Left lobe of liver (tissue), 2 donors: Measurements from ENCODE around the gene TBX10. TPM values are rescaled to one million over a fixed set of nuclear protein-coding genes. Genes with fewer than 3 reads are reported as not detected.
A peak's percentile ranks its signal among the peaks of the same experiment; 100 is the strongest.
"Not testable (repeated sequence)": the region's sequence is repeated elsewhere in the genome, so short reads cannot be mapped to it uniquely, and the experiment has no call there.

ENCODE experiments used
- ATAC-seq: fragments of 200-7000 bp; cut with Tn5 transposase; one replicate; pipeline ENCODE4 v1.9.1; 2020; ENCODE audit warnings: mild to moderate bottlenecking, moderate library complexity
- DNase-seq: peaks from one replicate; pipeline ENCODE4 v3.0.0-alpha.2; 2020; ENCODE audit warnings: low spot score
- total RNA-seq: library from RNA; stranded (reverse); gene quantifications from one replicate; pipeline ENCODE4 v1.2.1, GENCODE V29; 2021
- donor health status: DM: no; HTN: no; CAD: no; lungs with moderate emphysema.
- donor health status: DM: no; HTN: yes; CAD: no.

Gene TBX10
- total RNA-seq, 1 donor from 2014 or later = 0.15 TPM

- ATAC-seq = no peak
- DNase-seq = no peak
These were observed 25.4 kb upstream of the TBX10 start for GRCh38 chr11:67664696-67665540.

GRCh38 chr11:67664213-67664585 lies 24.6 kb upstream of the TBX10 start:
- ATAC-seq (no peak), DNase-seq (no peak)

- no peak for ATAC-seq
- DNase-seq = no peak
These were observed 24.1 kb upstream of the TBX10 start for GRCh38 chr11:67663532-67664212.

- ATAC-seq = peak; percentile 11
- DNase-seq = no peak
These were observed 23.4 kb upstream of the TBX10 start for GRCh38 chr11:67662835-67663531.

- no peak for ATAC-seq
- no peak for DNase-seq
These were observed 22.7 kb upstream of the TBX10 start for GRCh38 chr11:67662142-67662834.

- DNase-seq, ATAC-seq: not testable (repeated sequence)
These were observed 21.2 kb upstream of the TBX10 start for GRCh38 chr11:67660752-67661151.

- not testable (repeated sequence) for DNase-seq, ATAC-seq
These were observed 20.1 kb upstream of the TBX10 start for GRCh38 chr11:67659651-67660165.

- DNase-seq (no peak), ATAC-seq (no peak)
These were observed 17.7 kb upstream of the TBX10 start for GRCh38 chr11:67657300-67657699.

- no peak for DNase-seq
- ATAC-seq = no peak
These were observed 16.8 kb upstream of the TBX10 start for GRCh38 chr11:67656278-67656922.

GRCh38 chr11:67654225-67654624 lies 14.7 kb upstream of the TBX10 start:
- ATAC-seq (no peak), DNase-seq (no peak)

- ATAC-seq (no peak), DNase-seq (no peak)
These were observed 13.6 kb upstream of the TBX10 start for GRCh38 chr11:67652965-67653845.

GRCh38 chr11:67651976-67652781 lies 12.6 kb upstream of the TBX10 start:
- DNase-seq (no peak), ATAC-seq (no peak)

- DNase-seq (no peak), ATAC-seq (peak; percentile 45)
These were observed 10.3 kb upstream of the TBX10 start for GRCh38 chr11:67649634-67650510.

- ATAC-seq (no peak), DNase-seq (no peak)
These were observed 9.4 kb upstream of the TBX10 start for GRCh38 chr11:67648796-67649613.

GRCh38 chr11:67648140-67648795 lies 8.7 kb upstream of the TBX10 start:
- ATAC-seq (peak; percentile 29), DNase-seq (no peak)

GRCh38 chr11:67647471-67647870 lies 7.9 kb upstream of the TBX10 start:
- DNase-seq = peak; percentile 45
- ATAC-seq = no peak
